NCI-H1930 (cell line): ENCODE results near the gene ANO8.

ENCODE experiments used
- DNase-seq, 2 experiments: peaks; one replicate each; lab custom pipeline; 2025; lab: John Stamatoyannopoulos, UW

The ANO8 gene

DNA sequence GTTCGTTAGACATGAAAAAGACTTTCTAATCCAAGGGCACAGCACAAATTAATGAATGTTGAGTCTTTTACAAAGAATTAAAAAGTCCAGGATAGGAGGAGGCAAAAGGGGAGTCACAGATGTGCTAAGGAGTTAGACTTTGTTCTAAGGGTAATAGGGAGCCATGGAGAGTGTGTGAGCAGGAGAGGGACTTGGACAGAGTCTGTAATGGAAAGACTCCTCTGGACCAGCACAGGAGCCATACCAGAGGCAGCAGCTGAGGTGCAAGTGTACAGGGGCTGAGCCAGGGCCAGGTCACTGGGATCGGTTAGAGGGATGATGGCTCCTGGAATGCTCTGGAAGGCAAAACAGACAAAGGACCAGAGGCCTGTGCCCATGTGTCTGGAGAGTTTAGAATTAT, 13.2 kb upstream of the ANO8 start:
- no peak for DNase-seq

DNA sequence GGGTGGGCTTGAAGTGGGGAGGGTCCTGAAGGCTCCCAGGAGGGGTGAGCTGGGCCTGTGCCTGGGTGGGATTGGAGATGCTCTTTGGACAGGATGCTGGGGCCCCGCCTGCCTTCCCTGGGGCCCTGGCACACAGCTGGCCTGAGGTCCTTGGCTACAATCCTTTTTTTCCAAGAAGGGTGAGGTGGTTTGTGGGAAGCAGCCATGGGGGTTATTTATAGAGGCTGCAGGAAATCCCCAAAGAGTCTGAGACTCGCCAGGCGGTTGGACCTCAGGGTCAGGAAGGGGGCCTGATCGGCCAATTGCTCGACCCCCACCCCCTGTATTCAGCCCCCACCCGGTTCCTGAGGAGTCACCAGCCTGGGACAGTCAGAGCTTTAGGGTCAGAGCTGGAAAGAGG, 12.7 kb upstream of the ANO8 start:
- DNase-seq: no peak

DNA sequence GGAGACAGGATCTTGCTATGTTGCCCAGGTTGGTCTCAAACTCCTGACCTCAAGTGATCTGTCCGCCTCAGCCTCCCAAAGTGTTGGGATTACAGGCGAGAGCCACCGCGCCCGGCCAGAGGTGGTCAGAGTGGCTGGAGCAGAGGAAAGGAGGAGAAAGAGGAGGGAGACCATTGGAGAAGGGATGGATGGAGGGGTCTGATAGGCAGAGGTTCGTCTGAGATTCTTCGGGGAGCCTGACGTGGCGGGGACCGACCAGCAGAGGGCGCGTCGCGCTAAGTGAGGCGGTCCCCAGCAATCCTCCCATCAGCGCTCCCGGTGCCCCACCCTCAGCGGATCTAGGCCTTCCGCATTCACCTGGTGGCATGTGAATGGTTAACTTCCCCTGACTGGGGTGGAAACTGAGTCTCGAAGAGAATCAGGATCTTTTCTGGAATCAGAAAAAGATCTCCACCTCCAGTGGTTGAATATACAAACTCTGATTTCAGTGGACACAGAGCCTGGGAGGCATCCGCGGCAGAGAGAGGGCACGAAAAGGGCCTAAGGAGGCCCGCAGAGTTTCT, 11.5 kb upstream of the ANO8 start:
- DNase-seq: peak in 1 of 2 experiments; percentile 42

DNA sequence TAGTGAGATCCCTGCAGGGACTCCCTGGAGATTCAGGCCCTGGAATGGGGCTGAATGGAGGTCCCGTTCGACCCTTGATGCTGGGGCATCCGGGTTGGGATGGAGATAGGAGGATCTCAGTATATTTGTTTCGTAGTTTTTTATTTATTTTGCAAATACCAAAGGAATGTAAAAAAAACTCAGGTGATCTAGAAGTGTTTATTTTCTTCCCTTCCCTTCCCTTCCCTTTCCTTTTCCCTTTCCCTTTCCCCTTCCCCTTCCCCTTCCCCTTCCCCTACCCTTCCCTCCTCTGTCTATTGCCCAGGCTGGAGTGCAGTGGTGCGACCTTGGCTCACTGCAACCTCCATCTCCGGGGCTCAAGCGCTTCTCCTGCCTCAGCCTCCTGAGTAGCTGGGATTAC, 7.2 kb upstream of the ANO8 start:
- DNase-seq: no peak

DNA sequence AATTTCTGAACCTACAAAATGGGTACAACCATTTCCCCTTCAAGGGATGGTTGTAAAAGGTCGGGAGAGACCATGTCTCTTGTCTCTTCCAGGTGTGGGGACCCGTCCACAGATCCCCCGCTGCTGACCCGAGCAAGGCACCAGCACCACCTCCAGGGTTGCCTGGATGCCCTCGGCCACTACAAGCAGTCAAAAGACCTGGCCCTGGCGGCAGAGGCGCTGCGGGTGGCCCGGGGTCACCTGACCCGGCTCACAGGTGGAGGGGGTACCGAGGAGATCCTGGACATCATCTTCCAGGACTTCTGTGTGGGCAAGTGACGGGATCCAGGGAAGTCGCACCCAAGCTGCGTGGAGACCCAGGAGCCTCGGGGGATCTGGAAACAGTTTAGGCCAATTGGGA, 6.7 kb upstream of the ANO8 start:
- no peak for DNase-seq

DNA sequence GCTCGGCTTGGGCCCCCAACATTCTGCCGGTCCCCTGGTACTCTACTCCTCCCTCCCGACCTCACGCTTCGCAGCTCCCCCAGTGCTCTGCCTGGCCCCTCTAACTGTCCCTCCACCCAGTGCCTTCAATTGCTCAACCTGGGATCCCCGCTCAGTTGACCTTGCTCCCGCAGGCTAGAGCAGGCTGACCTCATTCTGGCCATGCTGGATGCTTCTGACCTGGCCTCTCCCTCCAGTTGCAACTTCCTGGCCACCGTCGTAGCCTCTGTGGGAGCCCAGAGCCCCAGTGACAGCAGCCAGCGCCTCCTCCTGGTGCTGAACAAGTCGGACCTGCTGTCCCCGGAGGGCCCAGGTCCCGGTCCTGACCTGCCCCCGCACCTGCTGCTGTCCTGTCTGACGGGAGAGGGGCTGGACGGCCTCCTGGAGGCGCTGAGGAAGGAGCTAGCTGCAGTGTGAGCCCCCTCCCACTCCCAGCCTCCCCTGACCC, 6.3 kb upstream of the ANO8 start:
- DNase-seq: no peak

DNA sequence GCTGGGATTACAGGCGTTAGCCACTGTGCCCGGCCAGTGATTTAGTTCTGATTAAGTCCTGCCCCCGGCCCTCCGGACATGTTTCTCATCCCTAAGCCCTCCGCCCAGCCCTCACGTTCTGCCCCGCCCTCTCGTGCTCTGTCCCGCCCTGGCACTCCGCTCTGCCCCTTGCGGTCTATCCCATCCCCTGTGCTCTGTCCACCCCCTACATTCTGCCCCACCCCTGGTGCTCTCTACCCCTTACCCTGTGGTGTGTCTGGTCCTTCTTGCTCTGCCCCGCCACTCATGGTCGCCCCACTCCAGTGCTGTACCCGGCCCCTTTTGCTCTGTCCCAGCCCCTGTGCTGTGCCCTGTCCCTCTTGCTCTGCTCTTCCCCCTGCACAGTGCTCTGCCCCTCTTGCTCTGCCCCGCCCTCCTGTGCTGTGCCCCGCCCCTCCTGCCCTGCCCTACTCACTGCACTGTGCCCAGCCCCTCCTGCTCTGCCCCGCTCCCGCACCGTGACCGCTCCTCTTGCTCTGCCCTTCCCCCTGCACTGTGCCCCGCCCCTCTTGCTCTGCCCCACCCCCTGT, 5.7 kb upstream of the ANO8 start:
- DNase-seq: no peak

DNA sequence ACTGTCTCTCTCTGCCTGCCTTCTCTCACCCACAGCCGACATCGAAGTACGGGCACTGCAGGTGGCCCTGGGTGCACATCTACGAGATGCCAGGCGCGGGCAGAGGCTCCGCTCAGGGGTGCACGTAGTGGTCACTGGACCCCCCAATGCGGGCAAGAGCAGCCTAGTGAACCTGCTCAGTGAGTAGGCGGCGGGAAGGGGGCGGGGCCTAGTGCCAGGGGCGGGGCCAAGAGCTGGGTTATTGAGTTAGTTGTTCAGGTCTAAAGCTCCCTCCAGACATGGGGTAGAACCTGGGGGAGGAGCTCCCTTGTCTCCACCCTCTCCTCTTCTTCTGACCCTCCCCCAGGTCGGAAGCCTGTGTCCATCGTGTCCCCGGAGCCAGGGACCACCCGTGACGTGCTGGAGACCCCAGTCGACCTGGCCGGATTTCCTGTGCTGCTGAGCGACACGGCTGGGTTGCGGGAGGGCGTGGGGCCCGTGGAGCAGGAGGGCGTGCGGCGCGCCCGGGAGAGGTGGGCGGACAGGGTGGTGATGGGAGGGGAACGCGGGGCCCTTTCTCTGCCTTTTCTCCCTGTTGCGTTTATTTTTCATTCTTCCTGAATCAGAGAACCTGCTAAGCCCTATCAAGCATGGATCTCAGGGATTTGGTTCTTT, 4.6 kb upstream of the ANO8 start:
- no peak for DNase-seq

DNA sequence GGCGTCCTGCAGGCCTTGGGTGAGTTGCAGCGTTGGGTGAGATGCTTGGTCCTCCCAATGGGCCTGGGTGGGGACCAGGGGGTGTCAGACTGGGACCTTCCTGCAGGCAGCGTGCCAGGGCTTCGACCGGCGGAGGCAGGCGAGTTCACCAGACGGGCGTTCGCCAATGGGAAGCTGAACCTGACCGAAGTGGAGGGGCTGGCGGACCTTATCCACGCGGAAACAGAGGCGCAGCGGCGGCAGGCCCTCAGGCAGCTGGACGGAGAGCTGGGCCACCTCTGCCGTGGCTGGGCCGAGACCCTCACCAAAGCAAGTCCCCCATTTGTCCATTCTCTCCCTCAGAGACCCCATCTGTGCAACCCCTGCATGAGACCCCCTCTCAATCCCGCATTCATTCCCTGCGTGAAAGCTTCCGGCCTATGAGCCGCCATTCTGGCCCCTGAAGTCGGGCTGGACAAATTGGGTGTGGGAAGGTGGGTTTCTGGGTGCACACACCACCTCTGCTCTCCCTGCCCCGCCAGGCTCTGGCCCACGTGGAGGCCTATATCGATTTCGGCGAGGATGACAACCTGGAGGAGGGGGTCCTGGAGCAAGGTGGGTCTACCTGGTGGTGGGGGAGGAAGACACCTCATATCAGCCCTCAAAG, 3.9 kb upstream of the ANO8 start:
- no peak for DNase-seq

DNA sequence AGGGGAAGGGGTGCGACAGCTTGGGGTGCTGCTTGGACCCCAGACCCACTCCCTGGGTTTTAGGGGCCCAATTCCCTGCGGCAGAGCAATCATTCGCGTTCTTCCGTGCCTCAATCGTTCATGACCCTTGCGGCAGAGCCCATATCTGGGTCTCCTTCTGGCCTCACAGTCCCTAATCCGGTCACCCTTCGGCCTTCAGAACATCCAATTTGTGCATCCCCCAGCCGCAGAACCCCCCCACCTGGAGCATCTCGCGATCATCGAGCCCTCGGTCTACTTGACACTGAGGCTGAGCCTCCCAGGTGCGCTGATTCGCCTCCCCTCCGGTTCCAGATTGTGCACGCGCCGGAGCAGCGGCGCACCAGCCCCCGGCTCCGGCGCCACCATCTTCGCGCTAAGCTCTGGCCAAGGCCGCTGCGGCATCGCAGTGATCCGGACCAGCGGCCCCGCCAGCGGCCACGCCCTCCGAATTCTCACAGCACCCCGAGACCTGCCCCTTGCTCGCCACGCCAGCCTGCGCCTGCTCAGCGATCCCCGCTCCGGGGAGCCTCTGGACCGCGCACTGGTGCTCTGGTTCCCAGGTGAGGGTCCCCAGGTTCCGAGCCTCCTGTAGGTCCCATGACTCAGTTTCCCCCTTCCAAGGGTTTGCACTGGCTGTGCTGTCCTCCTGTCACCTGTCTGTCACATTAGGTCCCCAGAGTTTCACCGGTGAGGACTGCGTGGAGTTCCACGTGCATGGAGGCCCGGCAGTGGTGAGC, 3.2 kb upstream of the ANO8 start:
- no peak for DNase-seq

DNA sequence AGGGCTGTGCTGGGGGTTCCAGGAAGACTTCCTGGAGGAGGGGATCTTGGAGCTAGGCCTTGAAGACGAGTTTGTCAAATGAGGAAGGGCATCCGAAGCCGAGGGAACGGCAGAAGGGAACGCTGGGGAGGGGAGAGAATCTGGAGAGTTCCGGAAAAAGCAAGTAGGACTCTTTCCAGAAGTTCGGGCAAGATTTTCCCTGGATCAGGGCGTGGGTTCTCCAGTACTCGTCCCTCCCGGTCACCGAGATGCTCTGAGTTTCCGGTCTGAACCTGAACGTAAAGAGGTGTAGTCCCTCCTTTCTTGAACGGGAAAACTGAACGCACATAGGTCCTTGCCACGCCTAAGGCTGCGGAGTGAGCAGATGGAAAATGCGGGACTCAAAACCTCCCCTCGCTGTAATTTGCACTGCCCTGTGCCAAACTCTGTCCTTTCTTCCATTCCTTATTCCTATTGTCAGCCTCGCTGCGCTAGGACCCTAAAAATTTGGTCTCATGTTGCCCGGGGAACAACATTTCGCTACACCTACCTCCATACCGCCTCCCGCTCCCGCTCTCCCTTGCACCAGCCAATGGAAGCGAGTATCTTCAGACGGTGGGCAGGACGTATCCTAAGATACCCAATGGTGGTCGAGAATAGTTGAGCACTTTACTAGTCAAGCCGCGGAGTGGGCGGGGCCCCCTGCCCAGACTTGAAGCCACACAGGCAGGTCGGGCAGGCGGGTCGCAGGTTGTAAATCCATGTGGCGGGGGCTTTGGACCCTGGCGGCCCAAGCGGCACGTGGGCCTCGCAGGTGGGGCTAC, 2.4 kb upstream of the ANO8 start, which contains the start of gene GTPBP3:
TSS of gene GTPBP3 (plus strand) at position 682 of the 803 bp plus-strand sequence. CDS start at position 741, 59 bp downstream.
- peak; percentile 93 to 94 for DNase-seq

DNA sequence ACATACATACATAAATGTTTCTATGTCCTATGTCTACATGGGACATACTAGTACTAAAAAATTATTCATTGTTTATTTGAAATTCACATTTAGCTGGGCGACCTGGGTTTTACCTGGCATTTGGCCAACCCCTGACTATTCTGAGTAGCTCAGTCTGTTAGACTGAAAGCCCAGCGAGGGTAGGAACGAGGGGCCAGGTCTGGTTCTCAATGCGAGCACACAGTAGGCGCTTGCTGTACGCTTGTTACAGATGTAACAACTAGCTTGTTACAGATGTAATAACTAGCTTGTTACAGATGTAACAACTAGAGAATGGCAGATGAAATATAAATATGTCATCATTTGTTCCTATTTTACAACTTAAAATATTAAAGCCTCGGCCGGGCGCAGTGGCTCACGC, 920 bp upstream of the ANO8 start:
- DNase-seq: no peak

DNA sequence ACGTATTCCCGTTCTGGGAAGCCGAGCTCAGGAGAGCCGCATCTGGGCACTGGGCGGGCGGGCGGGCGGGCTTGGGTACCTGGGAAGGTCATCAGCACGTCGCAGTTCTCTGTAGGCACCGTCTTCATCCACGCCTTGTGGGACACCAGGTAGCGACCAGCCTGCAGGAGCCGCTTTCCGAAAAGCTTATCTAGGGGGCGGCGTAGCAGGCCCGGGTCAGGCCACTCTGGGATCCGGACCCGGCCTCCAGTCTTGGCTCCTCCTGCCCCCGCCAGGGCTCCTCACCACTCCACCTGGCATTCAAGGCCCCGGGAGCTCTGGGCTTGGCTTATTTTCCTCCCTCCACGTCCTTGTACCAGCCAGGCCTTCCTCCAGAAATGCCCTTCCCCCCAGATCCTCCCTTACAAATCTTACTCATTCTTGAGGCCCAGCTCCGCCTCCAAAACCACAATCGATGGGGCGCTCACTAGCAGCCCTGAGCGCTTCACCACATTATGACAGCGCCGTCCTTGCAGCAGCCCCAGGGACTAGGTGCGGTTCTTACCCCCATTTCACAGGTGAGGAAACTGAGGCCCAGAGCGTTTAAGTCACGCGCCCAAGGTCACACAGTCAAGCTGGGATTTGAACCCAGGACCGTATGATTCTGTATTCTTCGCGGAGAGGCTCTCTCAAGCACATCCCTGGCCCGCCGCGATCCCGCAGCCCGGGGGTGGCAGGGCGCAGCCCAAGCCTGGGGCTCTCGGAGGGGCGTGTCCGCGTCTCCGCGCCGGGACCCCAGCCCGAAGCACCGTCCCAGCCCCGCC, 843 bp downstream of the ANO8 start:
- DNase-seq: no peak

DNA sequence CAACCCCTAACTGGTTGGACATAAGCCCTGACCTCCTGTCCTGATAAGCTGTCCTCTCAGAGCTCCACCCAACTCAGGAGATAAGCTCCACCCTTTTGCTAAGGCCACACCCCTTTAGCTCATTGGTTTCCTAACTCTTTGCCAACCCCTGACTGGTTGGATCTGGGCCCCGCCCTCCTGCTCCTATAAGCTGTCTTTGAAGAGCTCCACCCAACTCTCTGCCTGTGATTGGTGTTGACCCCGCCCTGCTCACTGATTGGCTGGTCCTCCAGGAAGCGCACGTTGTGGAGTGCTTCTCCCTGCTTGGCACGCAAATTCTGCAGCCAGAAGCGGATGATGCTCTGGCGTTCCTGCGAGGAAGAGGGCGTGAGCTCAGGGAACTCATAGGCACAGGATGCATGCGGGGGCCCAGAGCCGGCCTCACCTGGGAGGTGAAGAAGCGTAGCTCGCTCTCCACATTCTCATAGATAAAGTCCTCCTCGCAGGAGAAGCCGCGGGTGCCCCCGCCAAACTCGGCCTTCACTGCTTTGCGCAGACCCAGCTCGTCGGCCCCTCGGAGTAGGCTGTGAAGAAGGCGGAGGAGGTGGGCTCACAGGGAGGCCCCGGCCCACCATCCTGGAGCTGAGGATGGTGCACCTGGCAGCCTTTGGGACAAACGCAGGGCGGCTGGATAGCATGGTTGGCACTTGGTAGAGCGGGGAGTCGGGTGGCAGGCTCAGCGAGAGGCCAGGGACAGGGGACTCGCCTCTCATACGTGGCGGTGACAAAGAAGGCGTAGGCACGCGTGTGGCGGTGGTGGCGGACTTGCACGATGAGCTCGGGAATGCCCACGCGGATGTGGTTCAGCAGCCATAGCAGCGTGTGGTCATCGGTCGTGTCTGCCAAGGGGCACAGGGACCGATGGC, 1.7 kb downstream of the ANO8 start:
- DNase-seq: no peak

DNA sequence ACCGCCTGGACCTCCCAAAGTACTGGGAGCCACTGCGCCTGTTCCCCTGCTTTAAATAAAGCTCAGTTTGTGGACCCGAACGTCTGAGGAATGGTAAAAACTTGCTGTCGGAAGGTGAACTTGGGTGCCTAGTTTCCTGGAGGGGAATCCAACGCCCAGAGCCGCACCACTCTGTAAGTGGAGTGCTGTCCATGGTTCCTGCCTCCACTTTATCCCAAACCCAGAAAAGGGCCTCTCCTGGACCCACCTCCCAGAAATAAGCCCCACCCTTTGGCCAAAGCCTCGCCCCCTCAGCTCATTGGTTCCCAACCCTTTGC, 2.3 kb downstream of the ANO8 start:
- DNase-seq: no peak

DNA sequence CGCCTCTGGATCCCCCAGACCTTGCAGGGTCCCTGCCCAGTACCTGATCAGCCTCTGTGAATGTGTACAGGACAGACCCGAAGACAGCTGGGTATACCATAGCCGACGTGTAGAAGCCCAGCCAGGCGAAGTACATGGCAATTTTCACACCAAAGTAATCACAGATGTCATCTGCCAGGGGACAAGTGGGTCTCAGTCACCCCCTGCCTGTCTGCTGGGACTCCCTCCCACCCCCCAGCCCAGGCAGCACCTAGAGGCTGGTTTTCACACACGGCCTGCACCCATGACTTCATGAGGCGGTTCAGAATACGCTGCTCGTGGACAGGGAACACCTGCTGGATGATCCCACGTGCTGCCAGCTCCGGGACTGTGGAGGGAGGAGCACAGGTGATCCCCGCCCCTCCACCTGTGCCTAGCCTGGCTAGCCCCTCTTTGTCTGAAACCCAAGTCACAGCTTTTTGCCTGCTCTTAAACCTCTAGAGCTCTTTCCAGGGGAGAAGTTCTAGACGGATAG, 3.6 kb downstream of the ANO8 start:
- DNase-seq: no peak

DNA sequence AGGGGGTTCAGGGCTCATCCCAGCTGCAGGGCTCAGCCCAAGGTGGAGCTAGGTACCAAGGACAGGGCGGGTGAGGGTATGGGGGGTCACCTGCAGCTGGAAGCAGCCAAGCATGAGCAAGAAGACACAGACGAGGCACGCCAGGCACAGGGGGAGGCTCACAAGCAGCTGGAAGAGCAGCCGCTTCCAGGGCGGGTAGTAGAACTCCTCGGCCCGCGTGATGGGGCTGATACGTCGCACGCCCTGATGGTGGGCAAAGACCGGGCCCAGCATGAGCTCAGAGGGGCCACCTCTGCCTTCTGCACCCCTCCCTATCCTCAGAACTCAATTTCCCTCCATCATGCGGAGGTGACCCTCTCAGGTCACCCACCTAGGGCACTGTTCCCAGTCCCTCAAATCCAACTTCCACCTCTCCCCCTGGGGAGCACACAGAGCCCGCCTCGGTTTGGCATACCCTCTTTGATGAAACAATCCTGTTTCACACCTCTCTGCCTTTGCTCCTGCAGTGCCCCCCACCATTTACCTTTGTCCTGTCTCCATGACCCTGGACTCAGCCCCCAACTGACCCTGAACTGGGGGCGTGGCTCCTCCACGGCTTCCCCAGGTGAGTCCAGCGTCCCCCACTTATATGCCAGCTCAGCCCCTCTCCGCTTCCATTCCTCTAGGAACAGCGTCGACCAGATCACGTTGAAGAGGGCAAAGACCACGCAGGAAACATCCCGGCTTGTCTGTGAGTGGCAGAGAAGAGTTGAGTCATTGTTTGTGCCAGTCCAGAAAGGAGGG, 4.2 kb downstream of the ANO8 start:
- DNase-seq: no peak

DNA sequence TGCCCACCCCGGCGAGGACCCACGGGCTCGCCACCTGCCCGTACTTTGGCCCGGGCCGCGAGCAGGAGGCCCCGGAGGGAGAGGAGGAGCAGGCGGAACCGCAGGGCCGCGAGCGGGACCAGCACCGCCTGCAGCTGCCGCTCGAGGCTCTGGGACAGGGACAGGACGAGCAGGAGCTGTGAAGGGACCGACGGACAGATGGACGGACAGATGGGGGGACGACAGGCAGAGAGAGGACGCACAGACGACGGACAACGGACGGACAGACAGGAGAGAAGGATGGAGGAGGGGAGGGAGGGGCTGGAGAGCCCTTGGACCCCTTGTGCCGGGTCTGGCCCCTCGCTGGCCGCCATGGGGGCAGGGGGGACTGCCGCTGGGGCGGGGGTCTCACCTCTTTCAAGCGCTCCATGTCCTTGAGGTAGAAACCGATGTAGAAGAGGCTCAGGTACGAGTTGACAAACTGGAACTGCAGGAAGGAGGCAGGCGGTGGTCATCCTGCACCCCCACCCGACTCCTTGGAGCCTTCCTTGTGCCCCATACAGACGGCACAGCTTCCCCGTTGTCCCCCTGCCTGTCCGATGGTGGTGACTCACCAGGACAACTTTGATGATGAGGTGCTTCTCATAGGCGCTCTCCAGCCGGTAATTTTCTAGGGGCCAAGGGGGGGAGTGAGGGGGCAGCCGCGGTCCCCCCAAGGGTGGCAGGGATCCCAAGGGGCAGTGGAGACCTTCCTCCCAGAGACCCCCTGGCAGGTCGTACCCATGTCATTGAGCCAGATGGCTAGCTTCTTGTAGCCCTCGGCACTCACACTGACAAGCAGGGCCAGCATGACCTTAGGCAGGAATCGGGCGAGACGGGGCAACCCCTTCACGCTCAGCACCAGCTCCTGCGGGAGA, 5.0 kb downstream of the ANO8 start:
- no peak for DNase-seq
